Karpas-422 (cell line): ENCODE data around the gene ELOVL6. TPM values are rescaled to one million over a fixed set of nuclear protein-coding genes. Genes with fewer than 3 reads are reported as not detected.
A peak's percentile ranks its signal among the peaks of the same experiment; 100 is the strongest.

Experiments used
- DNase-seq: peaks from one replicate; pipeline ENCODE4 v3.0.0-alpha.2; 2015
- H2AFZ ChIP-seq: fragments of 200-600 bp; sonication (generic); 2 replicates; pipeline ENCODE4 v1.6.1; 2014; ENCODE audit warnings: antibody characterized with exemption, low read length, mixed read lengths
- H3K27ac ChIP-seq: fragments of 200-600 bp; sonication (generic); 2 replicates; pipeline ENCODE4 v1.5.1; 2014; ENCODE audit warnings: mild to moderate bottlenecking, low read length, moderate library complexity
- H3K27me3 ChIP-seq: fragments of 200-600 bp; sonication (generic); 2 replicates; pipeline ENCODE4 v1.6.1; 2014; ENCODE audit warnings: low read length, mixed read lengths
- H3K36me3 ChIP-seq: fragments of 200-600 bp; sonication (generic); 2 replicates; pipeline ENCODE4 v1.6.1; 2014; ENCODE audit warnings: low read length, mixed read lengths; ENCODE audit not compliant: insufficient read depth
- H3K4me1 ChIP-seq: fragments of 200-600 bp; sonication (generic); 2 replicates; pipeline ENCODE4 v1.6.1; 2014; ENCODE audit warnings: mild to moderate bottlenecking, low read length, mixed read lengths
- H3K4me2 ChIP-seq: fragments of 200-600 bp; sonication (generic); 2 replicates; pipeline ENCODE4 v1.6.1; 2014; ENCODE audit warnings: low read length, low read depth, mild to moderate bottlenecking; ENCODE audit not compliant: poor library complexity, severe bottlenecking
- H3K4me3 ChIP-seq: fragments of 200-600 bp; sonication (generic); 2 replicates; pipeline ENCODE4 v1.5.1; 2014; ENCODE audit warnings: mild to moderate bottlenecking, antibody characterized with exemption, low read length, mixed read lengths
- H3K79me2 ChIP-seq: fragments of 200-600 bp; sonication (generic); 2 replicates; pipeline ENCODE4 v1.6.1; 2014; ENCODE audit warnings: mild to moderate bottlenecking, low read length, mixed read lengths
- H3K9ac ChIP-seq: fragments of 200-600 bp; sonication (generic); 2 replicates; pipeline ENCODE4 v1.6.0; 2014; ENCODE audit warnings: low read length
- H3K9me2 ChIP-seq: fragments of 200-600 bp; sonication (generic), shearing (Covaris generic); replicated peaks from 2 replicates; pipeline ENCODE4 v1.6.0; 2014; ENCODE audit warnings: mild to moderate bottlenecking, low read length, moderate library complexity; ENCODE audit not compliant: insufficient read depth
- H3K9me3 ChIP-seq: fragments of 300-700, 200-600 bp; sonication (generic); 2 replicates; pipeline ENCODE4 v1.6.1; 2014; ENCODE audit warnings: low read length, mixed read lengths
- H4K20me1 ChIP-seq: fragments of 200-600 bp; sonication (generic); 2 replicates; pipeline ENCODE4 v1.6.1; 2014; ENCODE audit warnings: mild to moderate bottlenecking, antibody characterized with exemption, low read length, low read depth; ENCODE audit not compliant: insufficient read depth
- total RNA-seq: library from RNA; depleted of rRNA; stranded (reverse); fragments of >200 nt; shearing (Covaris generic); gene quantifications from 2 replicates; pipeline ENCODE4 v1.2.3, GENCODE V29; 2014; ENCODE audit warnings: low replicate concordance

ELOVL6 gene
- total RNA-seq, 1 experiment from 2014 or later, result 42.4 TPM

GRCh38 chr4:110181890-110182289 lies 16.5 kb downstream of the ELOVL6 start:
- Histone ChIP-seq H3K4me2 (no peak overlapping the region), H3K79me2 (peaks cover 94% of the 10 kb centered on the region), H3K36me3 (peaks cover 50% of the 10 kb centered on the region), H3K27ac (no peak overlapping the region), H3K27me3 (no peaks in the 10 kb centered on the region), H2AFZ (no peak overlapping the region), H3K9ac (no peak overlapping the region), H3K4me3 (no peak overlapping the region), H3K9me2 (no peaks in the 10 kb centered on the region), H4K20me1 (no peaks in the 10 kb centered on the region), H3K9me3 (no peaks in the 10 kb centered on the region), H3K4me1 (peaks cover 17% of the 10 kb centered on the region)
- DNase-seq, result no peak

DNA sequence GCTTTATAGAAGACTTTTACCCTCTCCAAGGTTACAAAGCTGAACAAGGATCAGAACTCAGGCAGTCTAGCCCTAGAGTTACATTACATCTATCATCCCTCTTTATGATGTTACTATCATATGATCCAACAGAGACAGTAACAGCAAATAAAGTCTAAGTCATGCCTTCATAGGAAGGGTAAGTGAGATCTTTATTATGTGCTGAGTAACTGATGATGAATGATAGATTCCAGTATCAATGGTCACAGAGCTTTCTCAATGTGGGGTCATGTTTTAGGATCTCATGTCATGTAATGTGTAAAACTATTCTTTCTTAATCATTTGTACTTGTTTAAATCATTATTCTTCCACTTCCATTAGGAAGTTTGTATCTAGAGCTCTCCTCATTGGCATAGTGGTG lies 22.8 kb downstream of the ELOVL6 start:
- Histone ChIP-seq H3K9ac (no peak overlapping the region), H3K4me1 (no peaks in the 10 kb centered on the region), H3K9me2 (no peaks in the 10 kb centered on the region), H2AFZ (no peak overlapping the region), H3K27me3 (no peaks in the 10 kb centered on the region), H3K9me3 (no peaks in the 10 kb centered on the region), H3K27ac (no peak overlapping the region), H3K36me3 (peaks cover 56% of the 10 kb centered on the region), H3K4me2 (no peak overlapping the region), H4K20me1 (no peaks in the 10 kb centered on the region), H3K79me2 (peaks cover 78% of the 10 kb centered on the region), H3K4me3 (no peak overlapping the region)
- no peak for DNase-seq

GRCh38 chr4:110172972-110173371 lies 25.4 kb downstream of the ELOVL6 start:
- H2AFZ ChIP-seq, result no peak overlapping the region
- no peaks in the 10 kb centered on the region for H3K4me1 ChIP-seq
- H3K9me2 ChIP-seq, result no peaks in the 10 kb centered on the region
- H4K20me1 ChIP-seq, result no peaks in the 10 kb centered on the region
- H3K36me3 ChIP-seq, result peaks cover 52% of the 10 kb centered on the region
- H3K27ac ChIP-seq, result no peak overlapping the region
- no peaks in the 10 kb centered on the region for H3K27me3 ChIP-seq
- no peaks in the 10 kb centered on the region for H3K9me3 ChIP-seq
- H3K4me2 ChIP-seq, result no peak overlapping the region
- no peak for DNase-seq
- peaks cover 73% of the 10 kb centered on the region for H3K79me2 ChIP-seq
- H3K4me3 ChIP-seq, result no peak overlapping the region
- H3K9ac ChIP-seq, result no peak overlapping the region

DNA sequence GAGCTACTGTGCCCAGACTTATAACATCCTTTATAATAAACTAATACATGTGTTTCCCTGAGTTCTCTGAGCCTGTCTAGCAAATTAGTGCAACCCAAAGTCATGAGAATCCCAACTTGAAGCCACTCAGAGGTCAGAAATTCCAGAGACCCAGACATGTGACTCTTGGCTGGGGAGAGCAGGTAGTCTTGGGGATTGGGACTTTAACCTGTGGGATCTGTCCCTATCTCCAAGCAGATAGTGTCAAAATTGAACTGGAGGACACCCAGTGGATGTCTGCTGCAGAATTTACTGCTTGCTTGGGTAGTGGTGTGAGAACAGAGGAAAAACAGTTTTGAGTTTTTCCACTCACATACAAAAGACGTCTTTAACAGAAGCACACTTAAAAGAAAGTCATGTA lies 26.4 kb downstream of the ELOVL6 start:
- H3K36me3 ChIP-seq, result peaks cover 45% of the 10 kb centered on the region
- no peaks in the 10 kb centered on the region for H3K9me3 ChIP-seq
- no peaks in the 10 kb centered on the region for H3K9me2 ChIP-seq
- H3K4me1 ChIP-seq, result no peaks in the 10 kb centered on the region
- no peak overlapping the region for H2AFZ ChIP-seq
- peaks cover 69% of the 10 kb centered on the region for H3K79me2 ChIP-seq
- H3K27me3 ChIP-seq, result no peaks in the 10 kb centered on the region
- H3K27ac ChIP-seq, result no peak overlapping the region
- H3K9ac ChIP-seq, result no peak overlapping the region
- no peak for DNase-seq
- no peaks in the 10 kb centered on the region for H4K20me1 ChIP-seq
- no peak overlapping the region for H3K4me2 ChIP-seq
- no peak overlapping the region for H3K4me3 ChIP-seq

- Histone ChIP-seq H3K4me1 (no peaks in the 10 kb centered on the region), H4K20me1 (no peaks in the 10 kb centered on the region), H2AFZ (no peak overlapping the region), H3K27ac (no peak overlapping the region), H3K4me2 (no peak overlapping the region), H3K27me3 (no peaks in the 10 kb centered on the region), H3K4me3 (no peak overlapping the region), H3K9ac (no peak overlapping the region), H3K9me3 (no peaks in the 10 kb centered on the region), H3K9me2 (no peaks in the 10 kb centered on the region), H3K36me3 (peaks cover 54% of the 10 kb centered on the region), H3K79me2 (peaks cover 73% of the 10 kb centered on the region)
- no peak for DNase-seq
Observed at GRCh38 chr4:110170861-110171260, 27.6 kb downstream of the ELOVL6 start.

DNA sequence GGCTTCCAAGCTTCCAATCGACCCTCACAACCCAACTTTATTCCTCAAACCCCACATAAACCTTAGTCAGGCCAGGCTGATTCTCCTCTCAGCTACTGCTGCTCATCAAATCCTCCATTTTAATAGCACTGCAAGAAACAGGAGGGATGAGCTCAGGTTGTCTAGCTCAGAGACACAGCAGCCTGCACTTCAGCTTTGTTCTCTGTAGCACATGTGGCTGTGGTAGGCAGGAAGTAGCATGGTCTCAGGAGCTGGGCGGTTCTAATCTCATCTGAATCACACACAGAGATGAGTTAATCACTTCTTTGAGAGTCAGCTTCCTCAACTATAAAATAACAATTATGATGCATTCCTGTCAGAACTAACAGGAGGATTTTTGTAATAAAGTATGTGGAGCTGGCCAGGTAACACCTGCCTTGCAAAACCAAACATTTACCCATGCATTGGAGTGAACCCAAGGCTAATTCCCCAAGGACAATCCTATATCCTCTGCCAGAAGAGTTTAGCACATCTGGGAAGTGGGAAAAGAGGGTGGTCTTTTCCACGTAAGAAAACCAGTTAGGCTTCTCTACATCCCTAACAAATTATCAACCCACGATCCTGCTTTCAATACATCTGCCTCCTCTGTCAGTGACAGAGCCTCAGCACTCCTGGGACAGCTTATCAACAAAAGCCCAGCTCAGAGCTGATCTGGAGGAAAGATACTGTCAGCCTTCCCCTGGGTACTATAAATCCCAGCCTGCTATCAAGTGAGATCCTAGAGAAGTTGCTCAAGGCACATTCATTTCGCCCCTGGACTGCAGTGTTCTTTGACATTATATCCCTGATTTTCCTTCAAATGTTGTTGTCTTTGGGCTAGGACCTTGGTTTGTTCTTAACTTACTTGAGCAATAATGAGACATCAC lies 32.8 kb downstream of the ELOVL6 start:
- Histone ChIP-seq H3K27ac (no peak overlapping the region), H3K36me3 (peaks cover 71% of the 10 kb centered on the region), H2AFZ (no peak overlapping the region)

DNA sequence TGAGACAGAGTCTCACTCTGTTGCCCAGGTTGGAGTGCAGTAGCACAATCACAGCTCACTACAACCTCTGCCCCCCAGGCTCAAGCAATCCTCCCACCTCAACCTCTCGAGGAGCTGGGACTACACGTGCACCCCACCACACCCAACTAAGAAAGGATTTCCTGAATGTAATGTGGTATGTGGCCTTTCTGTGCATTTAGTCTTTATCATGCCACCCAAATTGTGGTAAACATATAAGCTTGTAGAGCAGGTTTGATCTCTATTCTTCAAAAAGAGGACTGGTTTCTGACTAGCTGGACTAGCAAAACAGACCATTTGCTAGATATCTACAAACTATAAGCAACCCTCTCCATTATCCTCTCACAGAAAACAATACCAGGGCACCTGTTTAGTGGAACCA lies 33.6 kb downstream of the ELOVL6 start:
- Histone ChIP-seq H3K4me1 (peaks cover 2% of the 10 kb centered on the region; the same call in 1 of the 2 replicates), H3K9ac (no peak overlapping the region), H3K4me3 (no peak overlapping the region), H3K27me3 (no peaks in the 10 kb centered on the region), H3K9me3 (no peaks in the 10 kb centered on the region), H3K79me2 (peaks cover 87% of the 10 kb centered on the region), H3K27ac (no peak overlapping the region), H3K36me3 (peaks cover 69% of the 10 kb centered on the region), H3K4me2 (no peak overlapping the region), H3K9me2 (no peaks in the 10 kb centered on the region), H4K20me1 (no peaks in the 10 kb centered on the region), H2AFZ (no peak overlapping the region)
- no peak for DNase-seq

More for the DNA sequence above, 32.8 kb downstream of the ELOVL6 start:
- Histone ChIP-seq H3K9me3 (no peaks in the 10 kb centered on the region), H3K27me3 (no peaks in the 10 kb centered on the region), H4K20me1 (no peaks in the 10 kb centered on the region), H3K9me2 (no peaks in the 10 kb centered on the region), H3K4me3 (no peak overlapping the region), H3K4me2 (no peak overlapping the region), H3K9ac (no peak overlapping the region), H3K79me2 (peaks cover 85% of the 10 kb centered on the region), H3K4me1 (no peaks in the 10 kb centered on the region)
- peak; percentile 43 for DNase-seq

- H3K36me3 ChIP-seq, result peaks cover 69% of the 10 kb centered on the region
- H3K4me2 ChIP-seq, result no peak overlapping the region
- no peak overlapping the region for H3K4me3 ChIP-seq
- no peaks in the 10 kb centered on the region for H4K20me1 ChIP-seq
- H2AFZ ChIP-seq, result no peak overlapping the region
- H3K27me3 ChIP-seq, result no peaks in the 10 kb centered on the region
- no peaks in the 10 kb centered on the region for H3K9me3 ChIP-seq
- no peak overlapping the region for H3K9ac ChIP-seq
- H3K9me2 ChIP-seq, result no peaks in the 10 kb centered on the region
- DNase-seq, result no peak
- peaks cover 8% of the 10 kb centered on the region for H3K4me1 ChIP-seq
- H3K79me2 ChIP-seq, result peaks cover 91% of the 10 kb centered on the region
- no peak overlapping the region for H3K27ac ChIP-seq
Observed at GRCh38 chr4:110164251-110164650, 34.2 kb downstream of the ELOVL6 start.
